Measurements from ENCODE around the gene ACTA2.

Gene ACTA2

GRCh38 chr10:88928254-88928653 lies 24.3 kb downstream of the ACTA2 start:
- in situ Hi-C loops (cut with HindIII; ENCODE audit: low sequenced_read_pairs) = no loop called here
- no peak overlapping the region for H3K4me3 ChIP-seq (ENCODE audit: low read depth, low read length)
- DNase-seq (ENCODE audit: low read depth, low spot score) = no peak
- TF ChIP-seq CTCF (IDR thresholded peaks at IDR 0.05; ENCODE audit: low read depth, low read length) = no peak

- in situ Hi-C loops (cut with HindIII; ENCODE audit: low sequenced_read_pairs) = no loop called here
- DNase-seq (ENCODE audit: low read depth, low spot score) = no peak
- no peak for TF ChIP-seq CTCF (IDR thresholded peaks at IDR 0.05; ENCODE audit: low read depth, low read length)
- H3K4me3 ChIP-seq (ENCODE audit: low read depth, low read length) = no peak overlapping the region
These were observed 25.2 kb downstream of the ACTA2 start for GRCh38 chr10:88927416-88927690.

GRCh38 chr10:88926566-88927415 lies 25.8 kb downstream of the ACTA2 start:
- in situ Hi-C loops (cut with HindIII; ENCODE audit: low sequenced_read_pairs) = no loop called here
- DNase-seq (ENCODE audit: low read depth, low spot score) = peak; percentile 88
- no peak for TF ChIP-seq CTCF (IDR thresholded peaks at IDR 0.05; ENCODE audit: low read depth, low read length)
- no peak overlapping the region for H3K4me3 ChIP-seq (ENCODE audit: low read depth, low read length)

- peak; percentile 33 for DNase-seq (ENCODE audit: low read depth, low spot score)
- no peak overlapping the region for H3K4me3 ChIP-seq (ENCODE audit: low read depth, low read length)
- in situ Hi-C loops (cut with HindIII; ENCODE audit: low sequenced_read_pairs) = no loop called here
- TF ChIP-seq CTCF (IDR thresholded peaks at IDR 0.05; ENCODE audit: low read depth, low read length) = no peak
These were observed 29.1 kb downstream of the ACTA2 start for GRCh38 chr10:88923520-88923919.

DNA sequence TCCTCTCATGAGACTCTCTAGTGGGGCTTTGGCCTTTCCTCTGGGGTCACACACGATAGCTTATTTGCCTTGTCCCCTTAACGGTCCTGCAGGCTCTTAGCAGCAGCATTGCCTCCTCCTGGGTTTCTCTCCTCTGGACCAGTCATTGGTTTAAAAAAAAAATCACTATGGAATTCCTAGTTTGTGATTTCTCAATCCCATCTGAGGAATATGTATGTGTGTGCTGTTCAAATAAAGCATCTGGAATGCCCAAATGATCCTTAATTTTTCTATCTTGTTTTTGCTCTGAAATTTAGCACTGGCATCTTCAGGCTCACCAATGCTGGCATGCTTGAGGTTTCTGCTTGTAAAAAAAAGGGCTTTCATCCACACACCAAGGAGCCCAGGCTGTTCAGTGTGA lies 30.5 kb downstream of the ACTA2 start:
- no peak for DNase-seq (ENCODE audit: low read depth, low spot score)
- no peak for TF ChIP-seq CTCF (IDR thresholded peaks at IDR 0.05; ENCODE audit: low read depth, low read length)
- H3K4me3 ChIP-seq (ENCODE audit: low read depth, low read length) = no peak overlapping the region
- in situ Hi-C loops (cut with HindIII; ENCODE audit: low sequenced_read_pairs) = no loop called here

GRCh38 chr10:88920986-88921593 lies 31.5 kb downstream of the ACTA2 start:
- TF ChIP-seq CTCF (IDR thresholded peaks at IDR 0.05; ENCODE audit: low read depth, low read length) = no peak
- in situ Hi-C loops (cut with HindIII; ENCODE audit: low sequenced_read_pairs) = no loop called here
- H3K4me3 ChIP-seq (ENCODE audit: low read depth, low read length) = no peak overlapping the region
- DNase-seq (ENCODE audit: low read depth, low spot score) = no peak

Measured in astrocyte of the spinal cord (primary cell).